Measurements from ENCODE around the gene DSN1. TPM values are rescaled to one million over a fixed set of nuclear protein-coding genes. Genes with fewer than 3 reads are reported as not detected.

The DSN1 gene
- polyA plus RNA-seq, 2 of the 4 experiments (the other 2 are of a cell fraction) = 38.2 to 41.3 TPM

DNA sequence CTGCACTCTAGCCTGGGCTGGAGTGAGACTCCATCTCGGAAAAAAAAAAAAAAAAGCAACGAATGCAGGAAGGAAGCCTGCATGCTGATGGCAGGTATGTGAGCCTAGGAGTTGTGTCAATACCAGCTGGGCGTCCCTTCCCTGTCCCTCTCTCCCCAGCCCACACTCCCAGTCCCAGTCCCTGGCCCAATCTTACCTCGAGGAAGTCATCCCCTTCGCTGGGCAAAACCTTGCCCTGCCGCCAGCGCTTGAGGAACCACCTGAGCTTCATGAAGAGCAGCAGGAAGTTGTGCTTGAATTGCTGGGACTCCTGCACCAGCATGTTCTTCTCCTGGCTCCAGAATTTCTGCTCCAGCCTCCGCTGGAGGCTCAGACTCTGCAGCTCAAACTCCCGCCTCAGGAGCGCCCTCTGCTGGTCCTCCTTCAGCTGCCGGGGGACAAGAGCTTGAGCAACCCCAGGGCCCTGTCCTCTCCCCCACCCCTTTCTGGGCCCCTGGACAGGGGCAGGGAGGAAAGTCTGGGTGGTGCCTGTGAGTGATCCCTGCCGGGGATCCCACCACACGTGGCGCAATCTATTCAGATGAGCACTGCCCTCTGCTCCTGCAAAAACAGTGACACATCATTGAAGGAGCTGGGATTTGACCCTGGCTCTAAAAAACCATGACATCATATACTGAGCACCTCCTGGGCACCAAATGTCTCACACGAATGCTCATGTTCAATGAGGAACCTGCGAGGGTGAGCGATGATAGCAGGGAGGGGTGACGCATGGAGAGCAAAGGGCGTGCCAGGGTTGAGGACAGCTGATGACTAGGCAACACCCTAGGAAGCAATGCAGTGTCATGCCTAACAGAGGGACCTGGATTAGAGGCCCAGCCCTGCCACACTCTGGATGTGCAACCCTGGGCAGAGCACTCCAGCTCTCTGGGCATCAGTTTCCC is 35.0 kb upstream of the DSN1 start (continued):
- TF ChIP-seq, protein P1, sequence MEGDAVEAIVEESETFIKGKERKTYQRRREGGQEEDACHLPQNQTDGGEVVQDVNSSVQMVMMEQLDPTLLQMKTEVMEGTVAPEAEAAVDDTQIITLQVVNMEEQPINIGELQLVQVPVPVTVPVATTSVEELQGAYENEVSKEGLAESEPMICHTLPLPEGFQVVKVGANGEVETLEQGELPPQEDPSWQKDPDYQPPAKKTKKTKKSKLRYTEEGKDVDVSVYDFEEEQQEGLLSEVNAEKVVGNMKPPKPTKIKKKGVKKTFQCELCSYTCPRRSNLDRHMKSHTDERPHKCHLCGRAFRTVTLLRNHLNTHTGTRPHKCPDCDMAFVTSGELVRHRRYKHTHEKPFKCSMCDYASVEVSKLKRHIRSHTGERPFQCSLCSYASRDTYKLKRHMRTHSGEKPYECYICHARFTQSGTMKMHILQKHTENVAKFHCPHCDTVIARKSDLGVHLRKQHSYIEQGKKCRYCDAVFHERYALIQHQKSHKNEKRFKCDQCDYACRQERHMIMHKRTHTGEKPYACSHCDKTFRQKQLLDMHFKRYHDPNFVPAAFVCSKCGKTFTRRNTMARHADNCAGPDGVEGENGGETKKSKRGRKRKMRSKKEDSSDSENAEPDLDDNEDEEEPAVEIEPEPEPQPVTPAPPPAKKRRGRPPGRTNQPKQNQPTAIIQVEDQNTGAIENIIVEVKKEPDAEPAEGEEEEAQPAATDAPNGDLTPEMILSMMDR (IDR thresholded peaks at IDR 0.05) = peak; percentile 87
- TF ChIP-seq NPAS2 (CRISPR knock-in tag; IDR thresholded peaks at IDR 0.05; ENCODE audit: borderline replicate concordance) (no peak), NR3C1 (IDR thresholded peaks at IDR 0.05) (no peak), ESRRA (IDR thresholded peaks at IDR 0.05; ENCODE audit: borderline replicate concordance, low read length) (no peak), TFCP2L1 (CRISPR knock-in tag; IDR thresholded peaks at IDR 0.05) (0 out of 2 replicates have a peak, but pooled peaks have one; percentile 33), MYC (IDR thresholded peaks at IDR 0.05; ENCODE audit: borderline replicate concordance, low read length) (no peak; the same call in 1 of the 2 replicates), JUN (IDR thresholded peaks at IDR 0.05) (no peak), CBX2 (IDR thresholded peaks at IDR 0.05; ENCODE audit: borderline replicate concordance, low read depth) (no peak), ZFP36 (IDR thresholded peaks at IDR 0.05; ENCODE audit: borderline replicate concordance, partially characterized antibody) (no peak)

DNA sequence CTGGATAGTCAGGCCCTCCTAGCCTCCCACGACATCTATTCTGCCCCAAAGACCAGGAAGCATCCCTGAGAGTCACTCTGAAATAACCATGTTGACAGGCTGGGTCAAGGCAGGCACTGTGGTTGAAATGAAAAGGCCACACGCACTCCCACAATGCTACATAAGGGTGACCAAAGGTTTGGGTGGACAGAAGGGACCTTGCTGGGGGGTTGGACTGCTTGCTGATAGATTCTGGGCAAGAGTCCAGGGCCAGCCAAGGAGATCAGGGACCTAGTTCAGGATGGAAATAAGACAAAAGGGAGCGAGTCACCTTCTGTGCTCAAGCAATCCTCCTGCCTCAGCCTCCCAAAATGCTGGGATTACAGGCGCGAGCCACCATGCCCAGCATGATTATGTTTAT is 32.5 kb upstream of the DSN1 start:
- FAIRE-seq = no peak
- no peak for DNase-seq (ENCODE audit: low read depth in 1 of 2, low spot score in 1 of 2)
- over 99% methylated on average over 5 of the region's 5 CpGs for WGBS (ENCODE audit: missing lambda C conversion rate)
- no peak for ATAC-seq
- TF ChIP-seq MYC (IDR thresholded peaks at IDR 0.05; ENCODE audit: borderline replicate concordance, low read length) = no peak
- TF ChIP-seq NFE2L2 (conservative IDR thresholded peaks at IDR 0.05; ENCODE audit: low read length) = no peak
- TF ChIP-seq GATA3 (IDR thresholded peaks at IDR 0.05; ENCODE audit: borderline replicate concordance) = no peak
- TF ChIP-seq HDAC2 (IDR thresholded peaks at IDR 0.05) = no peak
- TF ChIP-seq NR3C1 (IDR thresholded peaks at IDR 0.05) = no peak
- TF ChIP-seq POLR2A (IDR thresholded peaks at IDR 0.05; ENCODE audit: low read length) = no peak
- TF ChIP-seq HOXA7 (CRISPR knock-in tag; IDR thresholded peaks at IDR 0.05) = no peak
- TF ChIP-seq CHD4 (IDR thresholded peaks at IDR 0.05; ENCODE audit: borderline replicate concordance) = no peak
- TF ChIP-seq MAZ (IDR thresholded peaks at IDR 0.05; ENCODE audit: borderline replicate concordance, low read depth, low read length) = no peak
- TF ChIP-seq CHD2 (IDR thresholded peaks at IDR 0.05; ENCODE audit: low read length, partially characterized antibody) = no peak
- no peak for TF ChIP-seq PHF8 (IDR thresholded peaks at IDR 0.05; ENCODE audit: borderline replicate concordance, low read depth)
- no peaks in the 10 kb centered on the region for H3K9me3 ChIP-seq
- no peak overlapping the region for H3K4me3 ChIP-seq
- ChIA-PET POLR2A (no interaction called here), CTCF (interaction anchor here (0.7 to 3.3 kb wide), 4 partner anchors 9 to 59 kb away, joined by 3 to 19 read pairs (median 3); partner anchors contain the start of gene DSN1)
- no peak overlapping the region for H3K4me2 ChIP-seq
- peaks cover 12% of the 10 kb centered on the region for H3K4me1 ChIP-seq
- no peak overlapping the region for H3K27ac ChIP-seq

- DNase-seq (ENCODE audit: low read depth in 1 of 2, low spot score in 1 of 2) = no peak
- Histone ChIP-seq H3K4me1 (peaks cover 12% of the 10 kb centered on the region), H3K4me2 (no peak overlapping the region), H3K27ac (no peak overlapping the region), H3K9me3 (no peaks in the 10 kb centered on the region), H3K4me3 (no peak overlapping the region)
- TF ChIP-seq ESRRA (IDR thresholded peaks at IDR 0.05; ENCODE audit: borderline replicate concordance, low read length) (no peak), BCL3 (IDR thresholded peaks at IDR 0.05) (no peak), RARB (CRISPR knock-in tag; IDR thresholded peaks at IDR 0.05) (no peak), PHF8 (IDR thresholded peaks at IDR 0.05; ENCODE audit: borderline replicate concordance, low read depth) (no peak), KDM5A (IDR thresholded peaks at IDR 0.05) (no peak), NPAS2 (CRISPR knock-in tag; IDR thresholded peaks at IDR 0.05; ENCODE audit: borderline replicate concordance) (no peak), RFX5 (IDR thresholded peaks at IDR 0.05) (no peak), CBX2 (IDR thresholded peaks at IDR 0.05; ENCODE audit: borderline replicate concordance, low read depth) (no peak), PBX3 (IDR thresholded peaks at IDR 0.05) (no peak), EHF (CRISPR knock-in tag; IDR thresholded peaks at IDR 0.05) (no peak), FOSL2 (IDR thresholded peaks at IDR 0.05) (no peak), FOSL2 (CRISPR knock-in tag; IDR thresholded peaks at IDR 0.05) (no peak), CEBPB (IDR thresholded peaks at IDR 0.05) (no peak), RCOR1 (IDR thresholded peaks at IDR 0.05; ENCODE audit: low read depth, low read length) (no peak), KDM1A (IDR thresholded peaks at IDR 0.05; ENCODE audit: low read depth) (no peak)
- TF ChIP-seq, protein P2, sequence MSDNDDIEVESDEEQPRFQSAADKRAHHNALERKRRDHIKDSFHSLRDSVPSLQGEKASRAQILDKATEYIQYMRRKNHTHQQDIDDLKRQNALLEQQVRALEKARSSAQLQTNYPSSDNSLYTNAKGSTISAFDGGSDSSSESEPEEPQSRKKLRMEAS (IDR thresholded peaks at IDR 0.05) = no peak
- ChIA-PET POLR2A (no interaction called here), CTCF (interaction anchor here (1.0 to 1.5 kb wide), 3 partner anchors 17 to 59 kb away, joined by 3 read pairs; no protein-coding TSS in a partner anchor)
- no peak for FAIRE-seq
- 95% methylated on average over 1 of the region's 1 CpG for WGBS (ENCODE audit: missing lambda C conversion rate)
- ATAC-seq = no peak
Measured at GRCh38 chr20:36805396-36805795, 31.8 kb upstream of the DSN1 start.
